Midbrain (tissue), 1 donor: ENCODE data around the gene SLC15A3.

Source experiments
- DNase-seq: peaks from one replicate; lab custom pipeline; 2025; lab: John Stamatoyannopoulos, UW

SLC15A3 gene

DNA sequence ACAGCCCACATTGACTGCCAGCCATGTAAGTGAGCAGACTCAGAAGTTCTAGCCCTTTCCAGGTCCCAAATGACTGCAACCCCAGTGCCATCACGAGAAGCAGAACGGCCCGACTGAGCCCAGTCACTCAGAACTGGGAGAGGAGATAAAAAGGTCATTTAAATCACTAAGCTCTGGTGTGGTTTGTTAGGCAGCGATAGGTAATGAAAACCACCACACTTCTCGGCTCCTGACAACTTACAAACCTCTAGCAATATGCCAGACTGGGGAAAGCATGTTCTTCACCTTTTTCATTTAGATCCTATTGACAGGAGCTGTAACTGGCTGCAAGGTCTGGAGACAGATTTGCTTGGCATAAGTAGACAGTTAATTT, 6.7 kb downstream of the SLC15A3 start:
- no peak for DNase-seq

DNA sequence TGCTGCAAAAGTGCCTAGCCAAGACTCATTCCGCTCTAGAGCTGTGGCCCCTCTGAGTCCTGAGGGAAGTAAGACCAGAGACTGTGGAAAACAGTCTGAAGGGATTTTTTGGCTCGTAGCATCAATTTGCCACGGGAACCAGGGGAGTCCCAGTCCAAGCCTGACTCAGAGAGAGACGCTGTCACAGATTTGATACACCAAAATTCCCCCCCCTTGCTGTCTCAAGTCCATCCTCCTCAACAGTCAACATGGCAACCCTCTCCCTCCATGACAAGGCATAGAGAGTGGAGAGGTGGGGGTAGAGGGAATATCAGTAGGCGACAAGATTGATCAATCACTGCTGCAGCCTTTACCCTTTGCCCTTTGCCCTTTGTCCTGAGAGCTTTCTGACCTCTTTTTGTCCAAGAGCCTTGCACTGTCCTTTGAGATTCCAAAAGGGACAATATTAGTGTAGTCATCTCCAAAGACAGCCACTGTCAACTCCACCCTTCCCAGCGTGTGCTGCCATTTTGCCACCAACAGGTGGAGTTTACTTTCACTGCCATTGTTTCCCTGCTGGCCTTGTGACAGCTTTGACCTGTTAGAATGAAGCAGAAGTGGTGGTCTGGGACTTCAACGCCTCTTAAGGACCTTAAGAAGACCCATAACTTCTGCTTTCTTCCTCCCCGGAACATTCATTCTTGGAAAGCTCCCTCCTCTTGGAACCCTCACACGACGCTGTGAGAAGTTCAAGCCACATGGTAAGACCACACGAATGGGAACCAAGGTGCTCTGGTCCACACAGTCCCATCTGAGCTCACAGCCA, 7.3 kb downstream of the SLC15A3 start:
- DNase-seq, result no peak

GRCh38 chr11:60942970-60943565, 8.9 kb downstream of the SLC15A3 start:
- no peak for DNase-seq

DNA sequence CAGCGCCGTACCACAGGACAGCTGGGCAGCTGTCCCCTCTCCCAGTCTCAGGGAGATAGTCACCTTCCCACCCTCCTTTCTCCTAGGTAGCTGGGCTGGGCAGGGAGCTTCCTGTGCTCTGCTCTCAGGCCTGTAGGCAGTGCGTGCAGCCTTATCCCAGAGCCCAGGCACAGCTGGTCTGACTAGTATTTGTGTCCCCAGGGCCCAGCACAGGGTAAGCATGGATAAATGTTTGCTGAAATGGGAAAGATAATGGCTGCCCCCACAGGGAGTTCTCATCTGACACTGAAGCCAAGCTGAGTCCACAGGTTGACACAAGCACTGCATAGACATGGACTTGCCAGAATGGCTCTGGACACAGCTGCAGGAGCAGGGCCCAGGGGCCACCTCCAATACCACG, 9.8 kb downstream of the SLC15A3 start:
- DNase-seq, result no peak

- no peak for DNase-seq
Measured at GRCh38 chr11:60941371-60942119, 10.4 kb downstream of the SLC15A3 start.

- DNase-seq, result no peak
Measured at GRCh38 chr11:60939855-60940254, 12.1 kb downstream of the SLC15A3 start.

GRCh38 chr11:60939301-60939700, 12.7 kb downstream of the SLC15A3 start:
- no peak for DNase-seq

DNA sequence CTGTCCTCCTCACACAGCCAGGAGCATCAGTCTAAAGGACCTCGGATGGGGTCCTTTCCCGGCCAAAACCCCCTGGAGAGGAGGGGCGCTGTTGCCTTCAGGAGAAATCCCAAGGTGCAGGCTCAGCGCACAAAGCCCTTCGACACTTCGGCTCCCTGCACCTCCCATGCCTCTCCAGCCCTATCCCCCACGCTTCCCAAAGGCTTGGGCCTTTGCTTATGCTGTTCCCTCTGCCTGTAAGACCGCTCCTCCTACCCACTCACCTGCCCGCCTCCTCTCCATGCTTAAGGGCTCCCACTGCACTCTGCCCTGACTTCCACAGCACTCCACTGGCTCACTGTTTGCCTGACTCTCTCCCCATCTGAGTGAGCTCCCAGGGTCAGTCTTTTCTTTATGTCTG, 13.5 kb downstream of the SLC15A3 start:
- DNase-seq, result no peak

GRCh38 chr11:60937811-60938210, 14.2 kb downstream of the SLC15A3 start:
- no peak for DNase-seq

DNA sequence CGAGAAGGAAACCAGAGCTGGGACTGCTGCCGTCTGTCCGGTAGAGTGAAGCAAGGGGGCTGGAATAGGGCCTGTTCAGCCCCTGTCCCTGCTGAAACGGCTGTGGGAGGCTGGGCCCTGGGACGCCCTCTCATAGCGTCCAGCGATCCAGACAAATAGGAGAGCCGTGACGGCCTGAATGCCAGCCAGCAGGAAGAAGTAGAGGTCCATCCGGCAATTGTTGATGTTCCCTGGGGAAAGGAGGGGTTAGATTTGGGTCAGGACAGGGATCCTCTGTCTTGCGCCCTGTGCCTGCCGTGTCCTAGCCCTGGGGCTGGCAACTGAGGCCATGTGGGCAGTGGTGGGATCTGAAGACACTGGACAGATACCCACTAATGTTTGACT, 14.8 kb downstream of the SLC15A3 start:
- no peak for DNase-seq

- no peak for DNase-seq
Measured at GRCh38 chr11:60936467-60937143, 15.4 kb downstream of the SLC15A3 start.

DNA sequence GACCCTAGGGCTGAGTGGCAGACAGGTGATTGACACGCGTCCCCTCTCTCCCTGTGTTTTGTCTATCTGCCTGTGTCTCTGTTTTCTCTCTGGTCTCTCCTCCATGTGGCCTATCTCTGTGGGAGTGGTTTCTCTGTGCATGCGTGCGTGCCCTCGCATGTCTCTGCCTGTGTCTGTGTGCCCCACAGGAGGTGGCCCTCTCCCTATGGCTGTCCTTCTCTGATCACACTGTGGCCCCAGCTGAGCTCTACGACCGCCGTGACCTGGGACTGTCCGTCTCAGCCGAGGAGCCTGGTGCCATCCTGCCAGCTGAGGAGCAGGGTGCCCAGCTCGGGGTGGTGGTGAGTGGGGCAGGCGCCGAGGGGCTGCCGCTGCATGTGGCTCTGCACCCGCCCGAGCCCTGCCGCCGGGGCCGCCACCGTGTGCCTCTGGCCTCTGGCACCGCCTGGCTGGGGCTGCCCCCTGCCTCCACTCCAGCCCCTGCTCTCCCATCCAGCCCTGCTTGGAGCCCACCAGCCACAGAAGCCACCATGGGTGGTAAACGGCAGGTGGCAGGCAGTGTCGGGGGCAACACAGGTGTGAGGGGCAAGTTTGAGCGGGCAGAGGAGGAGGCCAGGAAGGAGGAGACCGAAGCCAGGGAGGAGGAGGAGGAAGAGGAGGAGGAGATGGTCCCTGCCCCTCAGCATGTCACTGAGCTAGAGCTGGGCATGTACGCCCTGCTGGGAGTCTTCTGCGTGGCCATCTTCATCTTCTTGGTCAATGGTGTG, 16.1 kb downstream of the SLC15A3 start:
- no peak for DNase-seq

DNA sequence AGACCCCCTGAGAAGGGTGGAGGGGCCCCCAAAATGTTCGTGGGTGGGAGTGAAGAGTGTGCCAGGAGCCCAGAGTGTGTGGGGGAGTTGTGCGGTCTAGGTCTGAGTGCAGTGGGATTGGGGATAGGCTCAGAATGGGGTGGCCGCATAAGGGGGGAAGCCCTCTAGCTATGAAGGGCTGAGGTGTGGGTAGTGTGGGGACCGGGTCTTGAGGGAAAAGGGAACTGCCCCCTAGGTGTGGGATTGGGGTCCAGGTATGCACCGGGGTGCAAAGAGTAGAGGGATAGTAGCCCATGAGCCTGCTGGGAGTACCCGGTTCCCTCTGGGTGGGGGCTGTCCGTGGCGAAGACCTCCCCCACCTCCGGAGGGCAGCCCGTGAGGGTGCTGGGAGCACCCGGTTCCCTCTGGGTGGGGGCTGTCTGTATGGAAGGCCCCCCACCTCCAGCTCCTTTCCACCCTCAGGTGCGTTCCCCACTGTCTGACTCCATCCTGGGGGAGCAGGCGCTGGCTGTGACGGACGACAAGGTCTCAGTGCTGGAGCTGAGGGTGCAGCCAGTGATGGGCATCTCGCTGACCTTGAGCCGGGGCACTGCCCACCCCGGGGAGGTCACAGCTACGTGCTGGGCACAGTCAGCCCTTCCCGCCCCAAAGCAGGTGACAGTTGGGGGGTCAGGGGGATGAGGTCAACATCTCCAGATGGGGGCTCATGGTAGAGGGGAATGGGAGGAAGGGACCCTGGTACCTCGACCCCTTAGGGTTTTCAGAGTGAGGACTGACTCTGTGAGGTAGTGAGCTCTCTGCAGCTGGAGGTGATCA, 17.0 kb downstream of the SLC15A3 start:
- DNase-seq, result no peak

DNA sequence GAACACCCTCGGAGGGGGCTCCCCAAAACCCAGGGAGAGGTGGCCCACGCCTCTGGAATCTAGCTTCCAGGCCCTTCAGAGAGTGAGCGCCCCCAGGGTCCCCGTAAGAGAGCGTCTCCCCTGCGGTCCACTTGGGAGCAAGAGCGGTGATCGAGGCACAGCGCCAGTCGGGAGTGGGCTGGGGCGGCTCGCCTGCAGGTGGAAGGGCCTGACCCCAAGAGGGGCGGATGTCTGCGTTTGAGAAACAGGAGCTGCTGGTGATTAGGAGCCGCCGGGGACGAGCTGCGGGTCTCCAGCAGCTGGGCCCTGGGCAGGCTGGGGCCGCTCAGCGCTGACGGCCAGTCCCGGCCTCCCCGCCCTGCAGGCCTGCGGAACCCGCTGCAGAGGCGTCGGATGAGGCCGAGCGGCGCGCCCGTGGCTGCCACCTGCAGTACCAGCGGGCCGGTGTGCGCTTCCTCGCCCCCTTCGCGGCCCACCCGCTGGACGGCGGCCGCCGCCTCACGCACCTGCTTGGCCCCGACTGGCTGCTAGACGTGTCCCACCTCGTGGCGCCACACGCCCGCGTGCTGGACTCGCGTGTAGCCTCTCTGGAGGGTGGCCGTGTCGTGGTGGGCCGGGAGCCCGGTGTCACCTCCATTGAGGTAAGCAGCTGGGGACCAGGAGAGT, 17.7 kb downstream of the SLC15A3 start:
- no peak for DNase-seq

DNA sequence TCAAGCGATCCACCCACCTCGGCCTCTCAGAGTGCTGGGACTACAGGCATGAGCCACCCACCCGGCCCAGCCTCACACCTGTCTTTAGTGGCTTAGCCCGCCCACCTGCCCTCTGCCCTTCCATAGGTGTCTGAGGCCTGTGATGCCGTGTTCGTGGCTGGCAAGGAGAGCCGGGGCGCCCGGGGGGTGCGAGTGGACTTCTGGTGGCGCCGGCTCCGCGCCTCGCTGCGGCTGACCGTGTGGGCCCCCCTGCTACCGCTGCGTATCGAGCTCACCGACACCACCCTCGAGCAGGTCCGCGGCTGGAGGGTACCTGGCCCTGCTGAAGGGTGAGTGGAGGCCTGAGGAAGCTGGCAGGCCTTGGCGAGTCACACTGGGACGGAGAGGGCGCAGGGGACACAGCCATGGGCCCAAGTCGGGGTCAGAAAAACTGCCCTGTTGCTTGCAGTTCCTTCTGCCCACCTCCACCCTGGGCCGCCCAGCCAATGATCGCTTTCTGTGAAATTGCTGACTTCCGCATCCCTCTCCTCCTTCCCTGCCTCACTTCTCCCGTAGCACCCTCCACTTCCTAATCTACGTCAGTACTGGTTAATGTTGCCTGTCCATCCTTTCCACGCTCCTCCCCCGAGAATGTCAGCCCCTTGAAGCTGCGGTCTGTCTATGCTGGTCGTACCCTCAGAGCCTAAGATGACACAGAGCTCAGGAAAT, 18.4 kb downstream of the SLC15A3 start:
- no peak for DNase-seq

- DNase-seq, result no peak
Measured at GRCh38 chr11:60932605-60933356, 19.2 kb downstream of the SLC15A3 start.

DNA sequence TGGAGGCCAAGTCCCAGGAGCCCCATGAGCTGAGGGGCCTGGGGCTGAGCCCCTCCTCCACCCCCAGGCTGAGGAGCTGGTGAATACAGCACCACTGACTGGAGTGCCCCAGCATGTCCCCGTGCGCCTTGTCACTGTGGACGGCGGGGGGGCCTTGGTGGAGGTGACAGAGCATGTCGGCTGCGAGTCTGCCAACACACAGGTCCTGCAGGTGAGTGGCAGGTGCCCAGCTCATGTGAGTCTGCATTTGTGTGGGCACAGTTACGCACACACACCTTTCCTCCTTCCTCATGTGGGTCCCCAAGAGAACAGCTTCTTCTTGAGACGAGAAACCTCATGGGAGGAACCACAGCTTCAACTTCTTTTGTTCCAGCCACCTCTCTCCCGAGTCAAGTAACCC, 20.1 kb downstream of the SLC15A3 start:
- DNase-seq, result no peak

DNA sequence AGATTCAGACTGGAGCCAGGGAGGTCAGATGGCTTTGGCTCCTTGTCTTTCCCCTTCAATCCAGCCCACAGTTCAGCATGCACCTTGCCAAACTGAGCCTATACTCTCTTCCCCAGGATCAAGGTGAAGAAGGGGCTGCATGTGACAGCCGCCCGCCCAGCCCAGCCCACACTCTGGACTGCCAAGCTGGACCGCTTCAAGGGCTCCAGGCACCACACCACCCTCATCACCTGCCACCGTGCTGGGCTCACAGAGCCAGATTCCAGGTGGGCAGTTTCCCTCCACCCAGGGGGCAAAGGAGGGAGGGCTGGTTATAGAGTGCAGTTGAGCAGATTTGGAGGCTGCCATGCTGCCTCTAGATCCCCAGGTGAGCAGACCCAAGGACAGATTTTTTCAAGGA, 21.6 kb downstream of the SLC15A3 start:
- no peak for DNase-seq

GRCh38 chr11:60929764-60930163, 22.2 kb downstream of the SLC15A3 start:
- DNase-seq, result no peak
